ENCODE measurements around the gene SAPCD1. TPM values are rescaled to one million over a fixed set of nuclear protein-coding genes. Genes with fewer than 3 reads are reported as not detected.

The SAPCD1 gene
- total and polyA plus RNA-seq, 10 of the 15 experiments (the other 5 are each of a cell fraction or from before 2014, with no cell fraction given) = 1.6 to 13.0 (median 5.4) TPM

GRCh38 chr6:31762356-31762755, at the start of gene SAPCD1 (continued):
- no peak for TF ChIP-seq ZNF687 (IDR thresholded peaks at IDR 0.05)
- no peak for TF ChIP-seq GABPA (IDR thresholded peaks at IDR 0.05; ENCODE audit: low read depth)
- TF ChIP-seq TBL1XR1 (IDR thresholded peaks at IDR 0.05; ENCODE audit: low read depth, low read length) = no peak
- TF ChIP-seq NR2C1 (IDR thresholded peaks at IDR 0.05) = no peak
- TF ChIP-seq YY1 (IDR thresholded peaks at IDR 0.05; ENCODE audit: low read depth, low read length) = no peak

- TF ChIP-seq FOS (IDR thresholded peaks at IDR 0.05; ENCODE audit: borderline replicate concordance, extremely low read depth, insufficient read length) (no peak), MTA3 (IDR thresholded peaks at IDR 0.05; ENCODE audit: borderline replicate concordance, low read length) (no peak), JUNB (IDR thresholded peaks at IDR 0.05) (no peak), TCF12 (IDR thresholded peaks at IDR 0.05; ENCODE audit: low read depth, low read length) (no peak), ZBTB4 (CRISPR knock-in tag; IDR thresholded peaks at IDR 0.05) (no peak), EED (IDR thresholded peaks at IDR 0.05; ENCODE audit: low read depth) (no peak), ZNF207 (IDR thresholded peaks at IDR 0.05; ENCODE audit: borderline replicate concordance) (no peak), RFX5 (IDR thresholded peaks at IDR 0.05; ENCODE audit: low read depth, low read length) (no peak)
- DNase-seq (ENCODE audit: low read depth, low spot score) (no peak), ATAC-seq (no peak), FAIRE-seq (no peak)
- H4K20me1 ChIP-seq (ENCODE audit: control insufficient read depth, insufficient read depth) = no peaks in the 10 kb centered on the region
- no peak overlapping the region for H3K4me3 ChIP-seq
- H3K4me2 ChIP-seq (ENCODE audit: control insufficient read depth, insufficient read depth) = no peak overlapping the region
- no peaks in the 10 kb centered on the region for H3K79me2 ChIP-seq (ENCODE audit: control insufficient read depth, insufficient read depth, low read length)
- H3K9me3 ChIP-seq (replicated peaks; ENCODE audit: control insufficient read depth, insufficient read depth, low read length) = no peaks in the 10 kb centered on the region
- BruUV-seq (replicated peaks) = no TSS peak
- 0% methylated on average over 4 of the region's 4 CpGs for WGBS (ENCODE audit: insufficient coverage, insufficient replicate concordance, low lambda C conversion rate, missing lambda C conversion rate)
- RAD21 ChIA-PET (ENCODE audit: unreplicated experiment) = interaction anchor here (1.2 kb wide), 1 partner anchor 33 kb away, joined by 4 read pairs; the partner anchor contains the start of gene LY6G5C
- intact Hi-C loops (cut with micrococcal nuclease; ENCODE audit: unreplicated experiment) (no loop called here), in situ Hi-C loops (cut with MboI) (no loop called here)
- no peaks in the 10 kb centered on the region for H3K4me1 ChIP-seq (ENCODE audit: control insufficient read depth, insufficient read depth, low read length)
- H3K9ac ChIP-seq (ENCODE audit: control insufficient read depth, insufficient read depth, low read length) = no peak overlapping the region
- POLR2A ChIA-PET = interaction anchor here (0.6 kb wide), 1 partner anchor 85 kb away, joined by 5 read pairs; no protein-coding TSS in a partner anchor
- SMC1A ChIA-PET (ENCODE audit: uncharacterized antibody, unreplicated experiment) = interaction anchor here (0.6 kb wide), 1 partner anchor 56 kb away, joined by 3 read pairs; no protein-coding TSS in a partner anchor
- CTCF ChIA-PET = interaction anchor here (0.8 to 2.9 kb wide), 4 partner anchors 10 to 57 kb away, joined by 3 to 14 read pairs (median 4); partner anchors contain the start of gene MPIG6B
- H3K27me3 ChIP-seq (replicated peaks in 1 of 2; ENCODE audit: control insufficient read depth in 2 of 2, insufficient read depth in 2 of 2, low read length in 1 of 2) = peaks cover 0 to 2% of the 10 kb centered on the region in 2 experiments; a peak in 3 of 4 replicates
- no peak overlapping the region for H3K27ac ChIP-seq (ENCODE audit: control insufficient read depth, insufficient read depth)
- no peaks in the 10 kb centered on the region for H3K36me3 ChIP-seq (ENCODE audit: control insufficient read depth in 2 of 2, insufficient read depth in 2 of 2, low read length in 1 of 2)
- H2AFZ ChIP-seq (ENCODE audit: control insufficient read depth, low read depth, low read length) = no peak overlapping the region
Measured at GRCh38 chr6:31713465-31713864, 49.0 kb upstream of the SAPCD1 start.

Data from GM12878 (cell line).